ENCODE measurements around the gene LMTK2.
A peak's percentile ranks its signal among the peaks of the same experiment; 100 is the strongest.

LMTK2 gene

GRCh38 chr7:98106647-98107312 lies at the start of gene LMTK2:
Gene LMTK2 (plus strand): TSS chr7:98106862. CDS start chr7:98107178, 316 bp downstream.
- DNase-seq (ENCODE audit: low spot score) (peak; percentile 100), FAIRE-seq (peak; percentile 99)

GRCh38 chr7:98057157-98057556 lies 49.5 kb upstream of the LMTK2 start:
- DNase-seq (ENCODE audit: low spot score) (no peak), FAIRE-seq (no peak)

- no peak for DNase-seq (ENCODE audit: low spot score)
- FAIRE-seq = no peak
Measured at GRCh38 chr7:98058186-98058585, 48.5 kb upstream of the LMTK2 start.

- no peak for DNase-seq (ENCODE audit: low spot score)
- no peak for FAIRE-seq
Measured at GRCh38 chr7:98064233-98064632, 42.4 kb upstream of the LMTK2 start.

GRCh38 chr7:98066208-98066607 lies 40.5 kb upstream of the LMTK2 start:
- DNase-seq (ENCODE audit: low spot score) = no peak

GRCh38 chr7:98066934-98067507 lies 39.6 kb upstream of the LMTK2 start:
- DNase-seq (ENCODE audit: low spot score) (no peak), FAIRE-seq (no peak)

More at GRCh38 chr7:98066208-98066607, 40.5 kb upstream of the LMTK2 start:
- FAIRE-seq = no peak

- FAIRE-seq (no peak), DNase-seq (ENCODE audit: low spot score) (no peak)
Measured at GRCh38 chr7:98073047-98073446, 33.6 kb upstream of the LMTK2 start.

GRCh38 chr7:98075801-98076200 lies 30.9 kb upstream of the LMTK2 start:
- FAIRE-seq (no peak), DNase-seq (ENCODE audit: low spot score) (no peak)

GRCh38 chr7:98077762-98078161 lies 28.9 kb upstream of the LMTK2 start:
- FAIRE-seq = no peak

GRCh38 chr7:98078197-98078870 lies 28.3 kb upstream of the LMTK2 start:
- DNase-seq (ENCODE audit: low spot score) (no peak), FAIRE-seq (no peak)

More at GRCh38 chr7:98077762-98078161, 28.9 kb upstream of the LMTK2 start:
- DNase-seq (ENCODE audit: low spot score) = no peak

- DNase-seq (ENCODE audit: low spot score) (no peak), FAIRE-seq (no peak)
Measured at GRCh38 chr7:98079891-98080648, 26.6 kb upstream of the LMTK2 start.

GRCh38 chr7:98081319-98081718 lies 25.3 kb upstream of the LMTK2 start:
- DNase-seq (ENCODE audit: low spot score) = no peak
- no peak for FAIRE-seq

- FAIRE-seq (no peak), DNase-seq (ENCODE audit: low spot score) (no peak)
Measured at GRCh38 chr7:98084631-98085030, 22.0 kb upstream of the LMTK2 start.

- DNase-seq (ENCODE audit: low spot score) (no peak), FAIRE-seq (no peak)
Measured at GRCh38 chr7:98085674-98086073, 21.0 kb upstream of the LMTK2 start.

GRCh38 chr7:98086281-98086718 lies 20.4 kb upstream of the LMTK2 start:
- no peak for DNase-seq (ENCODE audit: low spot score)
- FAIRE-seq = no peak

GRCh38 chr7:98088109-98088508 lies 18.6 kb upstream of the LMTK2 start:
- FAIRE-seq = no peak
- DNase-seq (ENCODE audit: low spot score) = no peak

GRCh38 chr7:98090116-98090515 lies 16.5 kb upstream of the LMTK2 start:
- FAIRE-seq (no peak), DNase-seq (ENCODE audit: low spot score) (no peak)

GRCh38 chr7:98091061-98091460 lies 15.6 kb upstream of the LMTK2 start:
- FAIRE-seq (no peak), DNase-seq (ENCODE audit: low spot score) (no peak)

- no peak for FAIRE-seq
- DNase-seq (ENCODE audit: low spot score) = no peak
Measured at GRCh38 chr7:98091523-98091922, 15.1 kb upstream of the LMTK2 start.

- FAIRE-seq (no peak), DNase-seq (ENCODE audit: low spot score) (no peak)
Measured at GRCh38 chr7:98097042-98097645, 9.5 kb upstream of the LMTK2 start.

- FAIRE-seq (no peak), DNase-seq (ENCODE audit: low spot score) (no peak)
Measured at GRCh38 chr7:98100088-98100487, 6.6 kb upstream of the LMTK2 start.
